Measurements from ENCODE around the gene FAM193A.

DNA sequence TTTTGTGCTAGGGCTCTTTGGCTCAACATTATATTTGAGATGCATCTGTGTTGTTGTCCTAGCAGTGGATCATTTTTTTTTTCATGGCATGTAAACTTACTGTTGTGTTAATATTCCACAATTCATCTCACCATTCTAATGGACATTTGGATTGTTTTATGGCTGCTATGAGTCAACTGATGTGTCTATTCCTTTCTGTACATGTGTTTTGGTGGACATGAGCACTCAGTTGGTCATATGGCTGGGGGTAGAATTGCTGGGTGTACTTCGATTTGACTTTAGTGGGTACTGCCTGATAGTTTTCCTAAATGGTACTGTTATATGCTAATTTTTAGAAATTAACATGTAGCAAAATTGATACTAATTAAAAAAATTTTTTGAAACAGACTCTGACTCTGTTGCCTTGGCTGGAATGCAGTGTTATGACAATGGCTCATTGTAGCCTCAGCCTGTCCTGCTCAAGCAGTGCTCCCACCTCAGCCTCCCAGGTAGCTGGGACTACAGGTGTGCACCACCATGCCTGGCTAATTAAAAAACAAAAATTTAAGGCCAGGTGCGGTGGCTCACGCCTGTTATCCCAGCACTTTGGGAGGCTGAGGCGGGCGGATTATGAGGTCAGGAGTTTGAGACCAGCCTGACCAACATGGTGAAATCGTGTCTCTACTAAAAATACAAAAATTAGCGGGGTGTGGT, 9.0 kb downstream of the FAM193A start:
- TF ChIP-seq, protein P1, sequence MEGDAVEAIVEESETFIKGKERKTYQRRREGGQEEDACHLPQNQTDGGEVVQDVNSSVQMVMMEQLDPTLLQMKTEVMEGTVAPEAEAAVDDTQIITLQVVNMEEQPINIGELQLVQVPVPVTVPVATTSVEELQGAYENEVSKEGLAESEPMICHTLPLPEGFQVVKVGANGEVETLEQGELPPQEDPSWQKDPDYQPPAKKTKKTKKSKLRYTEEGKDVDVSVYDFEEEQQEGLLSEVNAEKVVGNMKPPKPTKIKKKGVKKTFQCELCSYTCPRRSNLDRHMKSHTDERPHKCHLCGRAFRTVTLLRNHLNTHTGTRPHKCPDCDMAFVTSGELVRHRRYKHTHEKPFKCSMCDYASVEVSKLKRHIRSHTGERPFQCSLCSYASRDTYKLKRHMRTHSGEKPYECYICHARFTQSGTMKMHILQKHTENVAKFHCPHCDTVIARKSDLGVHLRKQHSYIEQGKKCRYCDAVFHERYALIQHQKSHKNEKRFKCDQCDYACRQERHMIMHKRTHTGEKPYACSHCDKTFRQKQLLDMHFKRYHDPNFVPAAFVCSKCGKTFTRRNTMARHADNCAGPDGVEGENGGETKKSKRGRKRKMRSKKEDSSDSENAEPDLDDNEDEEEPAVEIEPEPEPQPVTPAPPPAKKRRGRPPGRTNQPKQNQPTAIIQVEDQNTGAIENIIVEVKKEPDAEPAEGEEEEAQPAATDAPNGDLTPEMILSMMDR (IDR thresholded peaks at IDR 0.05): no peak
- TF ChIP-seq POLR2A (IDR thresholded peaks at IDR 0.05): no peak
